ENCODE measurements around the gene TRPM8. TPM values are rescaled to one million over a fixed set of nuclear protein-coding genes. Genes with fewer than 3 reads are reported as not detected.

Gene TRPM8
- polyA plus RNA-seq, 2 of the 4 experiments (the other 2 are of a cell fraction), result 0.25 to 0.97 TPM

GRCh38 chr2:234058881-234059280 lies 141.7 kb downstream of the TRPM8 start:
- no peak for FAIRE-seq
- 79% methylated on average over 4 of the region's 4 CpGs for WGBS (ENCODE audit: missing lambda C conversion rate)
- ChIA-PET POLR2A (no interaction called here), CTCF (no interaction called here)
- H3K27ac ChIP-seq, result no peak overlapping the region
- no peak for DNase-seq (ENCODE audit: low read depth in 1 of 2, low spot score in 1 of 2)
- H3K4me2 ChIP-seq, result no peak overlapping the region
- H3K9me3 ChIP-seq, result no peaks in the 10 kb centered on the region
- ATAC-seq, result no peak
- TF ChIP-seq TFCP2L1 (CRISPR knock-in tag; IDR thresholded peaks at IDR 0.05) (no peak), USF2 (IDR thresholded peaks at IDR 0.05) (no peak), HOXB5 (CRISPR knock-in tag; IDR thresholded peaks at IDR 0.05) (no peak), RFX5 (IDR thresholded peaks at IDR 0.05) (no peak), POLR2A (IDR thresholded peaks at IDR 0.05; ENCODE audit: low read length) (no peak), RAD21 (conservative IDR thresholded peaks at IDR 0.05 in 1 of 2, IDR thresholded peaks at IDR 0.05 in 1 of 2) (no peak), CEBPB (IDR thresholded peaks at IDR 0.05) (no peak), TP53 (CRISPR knock-in tag; IDR thresholded peaks at IDR 0.05) (no peak), CTCF (IDR thresholded peaks at IDR 0.05) (no peak), MAZ (IDR thresholded peaks at IDR 0.05; ENCODE audit: borderline replicate concordance, low read depth, low read length) (no peak), ZC3H11A (IDR thresholded peaks at IDR 0.05) (no peak), ESRRA (IDR thresholded peaks at IDR 0.05; ENCODE audit: borderline replicate concordance, low read length) (no peak)
- no peak overlapping the region for H3K4me3 ChIP-seq
- no peaks in the 10 kb centered on the region for H3K4me1 ChIP-seq

GRCh38 chr2:234060236-234060635 lies 143.1 kb downstream of the TRPM8 start:
- 81% methylated on average over 8 of the region's 8 CpGs for WGBS (ENCODE audit: missing lambda C conversion rate)
- no peaks in the 10 kb centered on the region for H3K4me1 ChIP-seq
- POLR2A ChIA-PET, result no interaction called here
- no peak overlapping the region for H3K27ac ChIP-seq
- DNase-seq (ENCODE audit: low read depth in 1 of 2, low spot score in 1 of 2) (no peak), ATAC-seq (no peak), FAIRE-seq (no peak)
- no peak overlapping the region for H3K4me2 ChIP-seq
- no peak overlapping the region for H3K4me3 ChIP-seq
- TF ChIP-seq FOXS1 (CRISPR knock-in tag; IDR thresholded peaks at IDR 0.05) (no peak), ESRRA (IDR thresholded peaks at IDR 0.05; ENCODE audit: borderline replicate concordance, low read length) (no peak), CEBPB (IDR thresholded peaks at IDR 0.05) (no peak), E2F6 (IDR thresholded peaks at IDR 0.05; ENCODE audit: borderline replicate concordance, low read depth) (no peak), HMGXB4 (CRISPR knock-in tag; IDR thresholded peaks at IDR 0.05; ENCODE audit: borderline replicate concordance) (no peak), RARB (CRISPR knock-in tag; IDR thresholded peaks at IDR 0.05) (no peak), HEYL (CRISPR knock-in tag; IDR thresholded peaks at IDR 0.05) (no peak), MYC (IDR thresholded peaks at IDR 0.05; ENCODE audit: borderline replicate concordance, low read length) (no peak), HES2 (IDR thresholded peaks at IDR 0.05) (no peak), PBX3 (IDR thresholded peaks at IDR 0.05) (no peak), JUN (IDR thresholded peaks at IDR 0.05) (no peak), RNF2 (IDR thresholded peaks at IDR 0.05; ENCODE audit: borderline replicate concordance, low read depth) (no peak), BHLHE40 (IDR thresholded peaks at IDR 0.05; ENCODE audit: low read depth, low read length) (no peak), HOXA7 (CRISPR knock-in tag; IDR thresholded peaks at IDR 0.05) (no peak), TP53 (CRISPR knock-in tag; IDR thresholded peaks at IDR 0.05) (no peak), KDM1A (IDR thresholded peaks at IDR 0.05; ENCODE audit: low read depth) (no peak), ELK1 (IDR thresholded peaks at IDR 0.05; ENCODE audit: low read depth, low read length) (no peak)
- CTCF ChIA-PET, result interaction anchor here (1.4 kb wide), 2 partner anchors 8 to 484 kb away, joined by 3 to 4 read pairs; no protein-coding TSS in a partner anchor
- H3K9me3 ChIP-seq, result no peaks in the 10 kb centered on the region
